SK-N-DZ (cell line): ENCODE results near the gene RAPGEF4.
"Not testable (repeated sequence)": the region's sequence is repeated elsewhere in the genome, so short reads cannot be mapped to it uniquely, and the experiment has no call there.

ENCODE experiments used
- DNase-seq: peaks from one replicate; pipeline ENCODE4 v3.0.0-alpha.2; 2015; ENCODE audit warnings: low spot score

Gene RAPGEF4

DNA sequence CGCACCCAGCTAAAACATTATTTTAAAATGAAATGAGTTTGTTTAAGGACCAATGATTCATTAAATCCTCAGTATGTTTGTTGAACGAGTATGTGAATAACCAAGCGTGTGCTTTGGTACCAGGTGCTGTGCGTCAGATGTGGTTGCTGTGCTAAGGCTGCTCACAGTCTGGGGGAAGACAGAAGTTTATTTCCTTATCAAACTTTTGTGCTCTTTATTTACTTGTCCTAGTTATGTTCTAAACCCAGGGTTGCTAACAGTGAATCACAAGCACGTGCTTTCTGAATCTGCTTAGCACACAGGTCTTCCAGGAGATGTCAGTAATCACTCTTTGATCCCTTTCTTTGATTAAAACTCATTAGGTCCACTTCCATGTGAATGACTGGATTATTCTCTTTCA lies 37.0 kb downstream of the RAPGEF4 start:
- no peak for DNase-seq

GRCh38 chr2:172774302-172774701 lies 38.7 kb downstream of the RAPGEF4 start:
- DNase-seq = no peak

DNA sequence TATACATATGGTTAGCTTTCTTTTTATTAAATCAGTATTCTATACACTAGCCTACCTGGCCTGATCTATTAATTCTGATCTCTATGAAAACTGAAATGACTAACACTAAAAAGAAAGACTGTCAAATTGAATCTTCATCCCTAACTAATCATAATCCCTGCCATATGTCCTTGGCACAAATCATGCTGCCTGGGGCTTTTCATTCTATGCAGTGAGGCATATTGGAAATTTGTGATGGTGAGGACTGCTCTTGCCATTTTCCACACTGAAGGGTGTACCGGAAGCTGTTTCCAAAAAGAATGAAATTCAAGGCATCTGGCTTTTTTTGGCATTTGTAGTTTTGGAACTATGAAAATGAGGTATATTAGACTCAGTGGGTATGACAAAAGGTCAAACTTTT lies 39.7 kb downstream of the RAPGEF4 start:
- no peak for DNase-seq

DNA sequence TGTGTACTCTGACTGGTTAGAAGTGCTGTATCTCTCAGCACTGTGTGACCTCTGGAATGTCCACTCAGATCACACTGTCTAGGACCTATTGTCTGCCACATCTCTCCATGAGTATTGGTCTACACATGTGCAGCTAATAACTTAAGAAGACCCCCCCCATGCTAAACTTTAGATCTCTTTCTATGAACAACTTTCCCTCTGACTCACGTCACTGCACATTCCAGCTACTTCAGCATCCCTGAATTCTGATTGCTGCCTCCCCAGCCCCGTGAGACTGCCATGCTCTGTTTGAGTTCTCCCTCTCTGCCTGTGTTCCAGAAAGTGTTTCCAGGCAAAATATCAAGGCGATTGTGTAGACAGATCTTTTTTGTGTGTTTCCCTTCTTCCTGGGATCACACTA lies 41.8 kb downstream of the RAPGEF4 start:
- DNase-seq = no peak

DNA sequence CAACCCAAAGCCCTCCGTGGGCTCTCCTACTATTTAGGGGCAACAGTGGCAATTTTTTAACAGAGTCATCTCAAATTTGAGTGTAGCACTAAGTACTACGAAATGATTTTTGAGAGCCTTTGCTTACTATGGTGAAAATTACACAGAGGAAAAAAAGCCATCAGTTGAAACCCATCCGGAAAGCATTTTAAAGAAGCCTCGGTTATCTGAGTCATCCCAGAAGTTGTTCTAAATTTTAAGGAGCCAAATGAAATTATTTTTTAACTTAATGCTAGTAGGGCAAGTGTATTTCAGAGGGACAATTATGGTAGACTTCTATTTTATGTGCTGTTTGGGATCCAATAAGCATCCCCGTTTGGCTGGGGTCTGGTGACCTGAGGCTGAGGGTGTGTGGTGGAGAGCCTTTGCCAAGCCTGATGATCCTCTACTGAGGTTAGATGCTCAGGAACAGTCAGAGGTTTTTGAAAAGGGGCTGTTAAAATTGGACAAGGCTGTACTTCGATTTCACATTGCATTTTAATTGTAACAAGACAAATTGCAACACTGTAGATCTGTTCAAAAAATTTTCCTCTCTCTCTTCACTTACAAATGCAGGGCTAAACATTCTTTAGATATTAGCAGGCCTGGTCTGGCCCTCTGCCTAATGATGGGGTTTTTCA lies 47.0 kb downstream of the RAPGEF4 start:
- no peak for DNase-seq

DNA sequence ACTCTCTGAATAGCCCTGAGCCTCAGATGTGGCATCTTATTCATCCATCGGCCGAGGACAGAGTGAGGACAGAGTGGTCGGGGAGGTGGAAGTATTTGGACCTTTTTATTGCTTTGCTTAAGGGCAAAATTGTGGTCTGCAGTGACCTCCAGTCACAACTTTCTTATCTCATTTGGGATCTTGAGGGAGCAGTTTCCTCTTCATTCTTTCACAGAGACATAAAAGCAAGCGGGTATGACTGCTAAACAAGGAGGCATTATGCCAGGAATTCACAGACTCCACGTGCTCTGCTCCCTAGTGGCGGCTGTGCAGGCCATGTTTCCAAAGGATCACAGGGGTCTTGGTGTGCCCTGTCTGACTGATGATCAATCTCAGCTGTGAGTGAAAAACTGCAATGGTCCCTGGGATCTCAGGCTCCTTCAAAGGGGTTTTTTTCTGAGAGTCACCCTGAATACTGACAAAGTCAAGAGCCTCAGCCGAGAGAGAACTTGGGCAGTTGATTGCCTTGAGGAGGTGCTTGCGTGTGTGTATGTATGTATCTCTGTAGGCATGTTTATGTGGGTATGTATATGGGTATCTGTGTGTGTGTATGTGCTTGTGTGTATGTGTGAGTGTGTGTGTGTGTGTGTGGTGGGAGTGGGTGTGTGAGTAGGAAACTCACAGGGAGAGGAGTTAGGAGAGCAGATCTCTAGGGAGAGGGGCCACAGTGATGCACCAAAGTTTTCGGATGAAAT lies 47.7 kb downstream of the RAPGEF4 start:
- peak; percentile 37 for DNase-seq

DNA sequence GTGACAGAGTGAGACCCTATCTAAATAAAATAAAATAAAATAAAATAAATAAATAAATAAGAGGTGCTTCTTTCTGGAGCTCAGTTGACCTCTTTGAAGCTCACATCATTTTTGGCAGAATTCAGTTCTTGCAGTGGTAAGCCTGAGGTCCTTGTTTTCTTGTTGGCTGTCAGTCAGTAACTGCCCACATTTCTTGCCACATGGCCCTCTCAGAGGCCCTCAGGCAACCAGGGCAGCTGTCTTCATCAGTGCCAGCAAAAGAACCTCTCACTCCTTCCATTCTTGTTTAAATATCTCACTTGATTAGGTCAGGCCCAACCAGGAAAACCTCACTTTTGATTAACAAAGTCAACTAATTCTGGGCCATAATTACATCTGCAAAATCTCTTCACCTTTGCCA lies 53.2 kb downstream of the RAPGEF4 start:
- DNase-seq = no peak

- DNase-seq = no peak
Observed at GRCh38 chr2:172790404-172790803, 54.8 kb downstream of the RAPGEF4 start.

DNA sequence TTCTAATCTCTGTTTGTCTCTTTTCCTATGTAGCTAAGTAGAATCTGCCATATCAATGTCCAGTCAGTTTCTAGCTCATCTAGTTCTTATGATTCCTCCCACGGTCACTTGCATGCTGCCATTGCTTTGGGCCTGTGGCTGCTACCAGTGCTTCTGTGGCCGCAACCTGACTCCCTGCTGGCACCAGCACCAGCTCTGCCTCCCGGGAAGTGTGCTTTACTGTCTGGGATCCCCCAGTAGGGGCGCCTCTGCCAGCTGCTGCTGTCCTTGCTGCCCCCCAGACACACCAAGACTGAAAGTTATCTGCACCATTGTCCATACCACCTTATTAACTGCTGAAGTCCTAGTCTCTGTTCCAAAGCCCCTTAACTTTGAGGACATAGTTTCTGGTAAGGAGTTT lies 56.3 kb downstream of the RAPGEF4 start:
- no peak for DNase-seq

DNA sequence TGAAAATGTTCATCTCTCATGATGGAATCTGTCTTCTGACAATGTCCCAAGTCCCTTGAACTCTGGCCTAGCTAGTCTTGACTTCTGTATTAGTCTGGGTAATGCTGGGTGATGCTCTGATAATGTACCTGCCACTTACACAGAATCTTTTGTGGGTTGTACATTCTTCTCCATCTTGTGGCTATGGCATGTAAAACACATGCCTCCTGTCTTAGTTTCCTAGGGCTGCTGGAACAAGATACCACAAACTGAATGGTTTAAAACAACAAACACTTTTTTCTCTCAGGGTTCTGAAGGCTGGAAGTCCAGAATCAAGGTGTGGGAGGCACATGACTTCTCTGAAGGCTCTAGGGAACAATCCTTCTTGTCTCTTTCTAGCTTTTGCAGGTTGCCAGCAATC lies 57.1 kb downstream of the RAPGEF4 start:
- DNase-seq = no peak

DNA sequence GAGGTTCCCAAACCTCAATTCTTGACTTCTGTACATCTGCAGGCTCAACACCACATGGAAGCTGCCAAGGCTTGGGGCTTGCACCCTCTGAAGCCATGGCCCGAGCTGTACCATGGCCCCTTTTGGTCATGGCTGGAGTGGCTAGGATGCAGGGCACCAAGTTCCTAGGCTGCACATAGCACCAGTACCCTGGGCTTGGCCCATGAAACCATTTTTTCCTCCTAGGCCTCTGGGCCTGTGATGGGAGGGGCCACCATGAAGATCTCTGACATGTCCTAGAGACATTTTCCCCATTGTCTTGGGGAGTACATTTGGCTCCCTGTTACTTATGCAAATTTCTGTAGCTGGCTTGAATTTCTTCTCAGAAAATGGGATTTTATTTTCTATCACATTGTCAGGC lies 67.7 kb downstream of the RAPGEF4 start:
- DNase-seq = not testable (repeated sequence)

DNA sequence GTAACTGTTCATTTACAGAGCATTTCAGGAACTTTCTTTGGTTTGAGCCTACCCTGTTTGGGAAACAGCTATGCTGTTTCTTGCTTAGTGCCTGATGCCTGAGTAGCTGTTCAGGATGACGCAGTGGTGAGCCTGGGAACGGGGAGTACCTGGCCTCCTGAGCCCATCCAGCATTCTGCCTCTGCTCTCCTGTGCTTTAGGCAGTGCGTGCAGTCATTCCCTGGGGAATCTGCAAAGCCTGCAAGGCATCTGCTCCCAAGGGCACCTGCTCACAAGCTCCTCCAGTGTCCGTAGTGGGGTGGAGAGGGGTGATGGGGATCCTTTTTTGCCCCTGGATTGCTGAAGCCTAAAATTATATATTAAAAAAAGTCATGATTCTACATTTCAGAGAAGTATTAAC lies 68.8 kb downstream of the RAPGEF4 start:
- DNase-seq = peak; percentile 52

DNA sequence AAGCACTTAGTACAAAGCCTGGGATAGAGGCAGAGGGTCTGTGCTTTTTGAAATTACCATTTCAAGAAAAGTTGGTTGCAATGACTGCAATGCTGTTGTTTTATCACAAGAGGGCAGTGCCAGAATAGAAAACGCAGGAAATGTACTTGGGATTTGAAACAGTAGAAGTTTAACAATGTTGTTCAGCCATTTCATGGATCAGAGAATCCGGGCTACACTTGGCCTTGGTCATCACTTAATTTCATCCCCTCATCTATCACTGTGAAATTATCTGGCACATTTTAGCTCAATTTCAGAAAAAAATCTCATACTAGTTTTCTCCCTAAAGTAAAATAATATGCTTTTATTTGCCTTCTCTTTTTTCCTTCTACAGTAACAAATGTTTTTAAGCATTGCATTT lies 70.8 kb downstream of the RAPGEF4 start:
- peak; percentile 76 for DNase-seq

- peak; percentile 72 for DNase-seq
Observed at GRCh38 chr2:172806996-172807395, 71.4 kb downstream of the RAPGEF4 start.

DNA sequence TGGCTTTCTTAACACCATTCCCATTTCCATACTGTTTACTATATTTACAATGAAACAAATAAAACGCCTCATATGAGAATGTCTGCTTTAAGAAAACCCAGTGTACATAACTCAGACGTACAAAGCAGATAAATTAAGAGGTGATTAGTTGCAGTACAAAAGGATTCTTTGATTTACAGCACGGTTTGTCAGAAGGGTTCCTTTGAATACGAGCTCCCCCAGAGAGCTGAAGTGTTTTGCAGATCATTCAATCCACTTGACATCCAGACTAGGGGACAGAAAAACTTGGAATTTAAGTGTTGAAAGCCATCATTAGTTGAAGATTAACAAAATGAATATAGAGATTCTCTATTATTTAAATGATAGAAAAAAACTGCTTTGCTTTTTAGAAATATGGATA lies 72.5 kb downstream of the RAPGEF4 start:
- DNase-seq = no peak

DNA sequence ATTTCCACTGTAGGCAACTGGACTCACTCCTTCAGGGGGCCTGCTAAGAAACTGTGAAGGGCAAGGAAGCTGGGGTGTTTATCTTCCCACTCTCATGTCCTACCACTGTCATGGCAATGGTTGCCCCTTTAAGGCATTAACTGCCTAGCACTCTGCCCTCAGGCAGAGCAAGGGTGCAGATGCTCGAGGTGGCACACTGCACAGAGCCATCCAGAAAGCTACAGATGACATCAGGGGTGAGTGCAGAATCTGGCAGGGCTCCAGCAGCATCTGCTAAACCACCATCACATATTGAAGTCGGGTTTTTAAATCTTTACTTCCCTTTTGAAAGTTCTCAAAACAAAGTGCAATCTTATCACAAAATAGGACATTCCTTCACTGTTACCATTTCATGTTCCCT lies 75.4 kb downstream of the RAPGEF4 start:
- no peak for DNase-seq

GRCh38 chr2:172812158-172812744 lies 76.6 kb downstream of the RAPGEF4 start:
- DNase-seq = no peak

DNA sequence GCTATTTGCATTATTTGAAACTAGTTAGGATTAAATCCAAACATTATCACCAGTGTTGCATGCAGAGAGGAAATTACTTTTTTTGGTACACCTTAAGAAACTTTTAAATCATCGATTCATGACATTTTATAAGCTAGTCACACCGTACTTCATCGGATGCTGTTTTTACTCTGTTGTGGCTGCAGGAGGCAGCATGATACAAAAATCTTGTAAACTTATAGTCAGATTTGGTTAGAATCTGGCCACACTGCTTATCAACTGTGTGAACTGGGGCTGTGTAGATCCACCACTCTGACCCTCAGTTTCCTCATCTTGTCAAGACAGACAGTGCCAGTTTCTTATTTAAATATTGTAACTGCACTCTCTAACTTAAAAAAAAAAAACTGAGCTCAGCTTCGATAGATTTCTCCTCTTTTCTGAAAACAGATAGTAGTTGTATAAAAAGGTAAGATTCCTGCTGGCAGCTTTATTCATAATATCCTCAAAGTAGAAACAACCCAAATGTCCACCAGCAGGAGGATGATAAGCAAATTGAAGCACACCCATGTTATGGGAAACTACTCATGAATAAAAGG lies 77.8 kb downstream of the RAPGEF4 start:
- DNase-seq = peak; percentile 54

- DNase-seq = no peak
Observed at GRCh38 chr2:172817411-172817810, 81.8 kb downstream of the RAPGEF4 start.

- DNase-seq = no peak
Observed at GRCh38 chr2:172819943-172820342, 84.3 kb downstream of the RAPGEF4 start.

DNA sequence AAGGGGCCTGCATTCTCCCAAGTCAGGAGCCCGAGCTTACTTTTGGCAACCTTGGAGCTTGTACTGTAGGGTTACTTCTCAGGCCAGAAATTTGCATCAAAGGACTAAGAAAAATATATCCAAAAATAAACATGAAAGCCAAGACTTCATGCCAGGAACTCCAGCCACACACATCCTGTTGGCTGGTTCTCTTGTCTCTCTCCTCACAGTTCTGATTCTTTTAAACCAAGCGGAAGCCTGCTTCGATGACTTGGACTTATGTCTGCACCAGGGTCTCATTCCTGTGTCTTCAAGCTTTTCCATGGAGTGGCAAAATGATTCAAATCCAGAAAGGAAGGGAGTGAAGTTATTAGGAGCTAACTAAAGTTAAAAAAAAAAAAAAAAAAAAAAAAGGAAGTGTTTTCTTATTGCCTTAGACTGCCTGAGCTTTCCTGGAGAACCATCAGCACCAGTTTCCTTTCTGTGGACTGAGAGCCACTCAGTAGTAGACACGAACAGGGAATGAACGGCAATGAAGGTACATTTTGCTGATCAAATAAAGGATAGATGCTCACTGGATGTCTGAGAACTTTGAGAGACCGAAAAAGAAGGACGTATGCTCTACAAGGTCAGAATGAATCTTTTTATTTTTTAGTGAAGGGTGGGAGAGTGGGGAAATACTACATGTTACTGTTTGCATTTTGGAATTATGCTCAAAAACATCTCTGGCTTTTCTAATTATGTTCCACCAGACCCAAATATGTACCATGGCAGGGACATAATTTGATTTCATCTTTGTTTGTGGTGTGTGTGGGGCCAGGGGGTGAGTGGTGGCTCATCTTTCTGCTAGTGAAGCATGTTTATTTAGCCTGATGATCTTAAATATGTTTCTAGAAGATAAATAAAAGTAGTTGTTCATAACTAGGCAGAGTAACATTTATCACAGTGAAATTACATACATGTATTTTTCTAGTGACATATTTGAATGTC lies 86.0 kb downstream of the RAPGEF4 start:
- DNase-seq = peak; percentile 74

GRCh38 chr2:172822585-172822984 lies 86.9 kb downstream of the RAPGEF4 start:
- DNase-seq = no peak
